GM21423 (cell line): ENCODE results near the gene TRIM45.

Source experiments
- ATAC-seq: cut with Tn5 transposase; IDR thresholded peaks from one replicate; pipeline ENCODE4 v1.9.1; 2021; ENCODE audit warnings: mild to moderate bottlenecking, moderate library complexity; ENCODE audit not compliant: unreplicated experiment

The TRIM45 gene

GRCh38 chr1:117066367-117066766, 55.2 kb downstream of the TRIM45 start:
- no peak for ATAC-seq

GRCh38 chr1:117061986-117062415, 59.5 kb downstream of the TRIM45 start:
- peak; percentile 23 for ATAC-seq
